Measurements from ENCODE around the gene INO80. TPM values are rescaled to one million over a fixed set of nuclear protein-coding genes. Genes with fewer than 3 reads are reported as not detected.
A peak's percentile ranks its signal among the peaks of the same experiment; 100 is the strongest.

INO80 gene
- total RNA-seq, 2 experiments from 2014 or later: 31.7 to 35.1 TPM

GRCh38 chr15:40951764-40952163, 164.3 kb downstream of the INO80 start:
- ChIA-PET POLR2A (interaction anchor here (0.7 to 3.9 kb wide), 8 partner anchors 10 to 385 kb away, joined by 3 to 36 read pairs (median 6); partner anchors contain the start of gene VPS18), CTCF (ENCODE audit: unreplicated experiment) (interaction anchor here (1.0 kb wide), 1 partner anchor 46 kb away, joined by 3 read pairs; no protein-coding TSS in a partner anchor)
- H2AFZ ChIP-seq (ENCODE audit: low read length): peak overlapping the region; percentile 66
- DNase-seq (ENCODE audit: low spot score): no peak
- H3K4me2 ChIP-seq (ENCODE audit: low read length): peak overlapping the region; percentile 89
- peaks cover 26% of the 10 kb centered on the region for H3K4me1 ChIP-seq (ENCODE audit: insufficient read depth, low read length, poor library complexity, severe bottlenecking)
- H4K20me1 ChIP-seq (ENCODE audit: insufficient read depth, low read length): no peaks in the 10 kb centered on the region
- H3K9me3 ChIP-seq (ENCODE audit: low read length): no peaks in the 10 kb centered on the region
- H3K4me3 ChIP-seq (ENCODE audit: low read depth, low read length, poor library complexity, severe bottlenecking): peak overlapping the region; percentile 83
- H3K9me2 ChIP-seq (ENCODE audit: insufficient read depth, low read length): no peaks in the 10 kb centered on the region
- H3K27ac ChIP-seq (ENCODE audit: low read depth, low read length, poor library complexity, severe bottlenecking): peak overlapping the region; percentile 69
- TSS peak; percentile 92 for BruUV-seq (replicated peaks)
- peaks cover 20% of the 10 kb centered on the region for H3K36me3 ChIP-seq (ENCODE audit: insufficient read depth, low read length)
- TF ChIP-seq EZH2phosphoT487 (IDR thresholded peaks at IDR 0.05; ENCODE audit: borderline replicate concordance, low read depth, low read length) (no peak), CTCF (conservative IDR thresholded peaks at IDR 0.05; ENCODE audit: low read length) (no peak)
- intact Hi-C loops (cut with micrococcal nuclease; ENCODE audit: unreplicated experiment): loop anchor here (5.0 kb wide), 2 partner anchors 94 to 381 kb away; partner anchors contain the start of genes NUSAP1 and OIP5
- H3K79me2 ChIP-seq (ENCODE audit: insufficient read depth, low read depth, low read length): peaks cover 6% of the 10 kb centered on the region; the same call in 1 of the 2 replicates

- ChIA-PET CTCF (ENCODE audit: unreplicated experiment) (no interaction called here), POLR2A (interaction anchor here (0.6 to 3.7 kb wide), 2 partner anchors 8 to 408 kb away, joined by 3 to 36 read pairs; no protein-coding TSS in a partner anchor)
- no peak for DNase-seq (ENCODE audit: low spot score)
- TF ChIP-seq CTCF (conservative IDR thresholded peaks at IDR 0.05; ENCODE audit: low read length): no peak
- no peak for TF ChIP-seq EZH2phosphoT487 (IDR thresholded peaks at IDR 0.05; ENCODE audit: borderline replicate concordance, low read depth, low read length)
- H3K4me1 ChIP-seq (ENCODE audit: insufficient read depth, low read length, poor library complexity, severe bottlenecking): peaks cover 23% of the 10 kb centered on the region
- 0 out of 2 replicates have a peak, but pooled peaks cover under 1% of the 10 kb centered on the region for H3K36me3 ChIP-seq (ENCODE audit: insufficient read depth, low read length)
- no peak overlapping the region for H3K4me2 ChIP-seq (ENCODE audit: low read length)
- peaks cover 6% of the 10 kb centered on the region; the same call in 1 of the 2 replicates for H3K79me2 ChIP-seq (ENCODE audit: insufficient read depth, low read depth, low read length)
- intact Hi-C loops (cut with micrococcal nuclease; ENCODE audit: unreplicated experiment): loop anchor here (5.0 kb wide), 2 partner anchors 92 to 383 kb away; partner anchors contain the start of genes NUSAP1 and OIP5
- H3K9me3 ChIP-seq (ENCODE audit: low read length): no peaks in the 10 kb centered on the region
- no peaks in the 10 kb centered on the region for H3K9me2 ChIP-seq (ENCODE audit: insufficient read depth, low read length)
- no TSS peak for BruUV-seq (replicated peaks)
- no peak overlapping the region for H3K4me3 ChIP-seq (ENCODE audit: low read depth, low read length, poor library complexity, severe bottlenecking)
- no peak overlapping the region for H2AFZ ChIP-seq (ENCODE audit: low read length)
- H4K20me1 ChIP-seq (ENCODE audit: insufficient read depth, low read length): no peaks in the 10 kb centered on the region
- H3K27ac ChIP-seq (ENCODE audit: low read depth, low read length, poor library complexity, severe bottlenecking): no peak overlapping the region
Measured at GRCh38 chr15:40949756-40950207, 166.3 kb downstream of the INO80 start.

Measured in OCI-LY7 (cell line).